ENCODE data around the gene NAV3. TPM values are rescaled to one million over a fixed set of nuclear protein-coding genes. Genes with fewer than 3 reads are reported as not detected.

The NAV3 gene
- total and polyA plus RNA-seq, 11 donors: 1.1 to 18.0 (median 5.8) TPM

- Histone ChIP-seq H3K4me1 (peaks cover 0 to 5% (median 0%) of the 10 kb centered on the region in 12 donors), H3K27me3 (no peaks in the 10 kb centered on the region), H3K4me3 (no peak overlapping the region), H3K36me3 (no peaks in the 10 kb centered on the region), H3K27ac (no peak overlapping the region), H3K9me3 (no peaks in the 10 kb centered on the region)
- WGBS, 4 donors: 85 to 100% (median 93%) methylated on average over 1 of the region's 1 CpG
- ATAC-seq: no peak
- intact Hi-C loops (cut with DNase I): no loop called here
- TF ChIP-seq POLR2A (IDR thresholded peaks at IDR 0.05) (no peak), CTCF (IDR thresholded peaks at IDR 0.05) (no peak)
- no peak for DNase-seq
Observed at GRCh38 chr12:77814386-77814785, 16.3 kb upstream of the NAV3 start.

GRCh38 chr12:77816196-77816595 lies 14.5 kb upstream of the NAV3 start:
- no peak overlapping the region for H3K27ac ChIP-seq
- intact Hi-C loops (cut with DNase I): no loop called here
- no peak for DNase-seq
- H3K4me1 ChIP-seq: peaks cover 0 to 5% (median 0%) of the 10 kb centered on the region in 12 donors
- H3K36me3 ChIP-seq: no peaks in the 10 kb centered on the region
- H3K4me3 ChIP-seq: no peak overlapping the region
- TF ChIP-seq CTCF (IDR thresholded peaks at IDR 0.05): no peak
- no peak for TF ChIP-seq POLR2A (IDR thresholded peaks at IDR 0.05)
- no peaks in the 10 kb centered on the region for H3K9me3 ChIP-seq
- no peaks in the 10 kb centered on the region for H3K27me3 ChIP-seq
- no peak for ATAC-seq

- H3K9me3 ChIP-seq: no peaks in the 10 kb centered on the region
- no peaks in the 10 kb centered on the region for H3K27me3 ChIP-seq
- no peaks in the 10 kb centered on the region for H3K36me3 ChIP-seq
- no peak for ATAC-seq
- 44 to 51% (median 48%) methylated on average over 2 of the region's 2 CpGs for WGBS, 4 donors
- peaks cover 0 to 6% (median 0%) of the 10 kb centered on the region in 12 donors for H3K4me1 ChIP-seq
- H3K27ac ChIP-seq: no peak overlapping the region
- H3K4me3 ChIP-seq: no peak overlapping the region
- no peak for DNase-seq
- intact Hi-C loops (cut with DNase I): no loop called here
- no peak for TF ChIP-seq CTCF (IDR thresholded peaks at IDR 0.05)
- TF ChIP-seq POLR2A (IDR thresholded peaks at IDR 0.05): no peak
Observed at GRCh38 chr12:77817276-77817675, 13.4 kb upstream of the NAV3 start.

- Histone ChIP-seq H3K4me3 (no peak overlapping the region), H3K27me3 (no peaks in the 10 kb centered on the region), H3K36me3 (no peaks in the 10 kb centered on the region), H3K9me3 (no peaks in the 10 kb centered on the region), H3K27ac (no peak overlapping the region), H3K4me1 (peaks cover 0 to 10% (median 0%) of the 10 kb centered on the region in 12 donors)
- ATAC-seq (no peak), DNase-seq (no peak)
- intact Hi-C loops (cut with DNase I): no loop called here
- TF ChIP-seq POLR2A (IDR thresholded peaks at IDR 0.05) (no peak), CTCF (IDR thresholded peaks at IDR 0.05) (no peak)
- WGBS, 4 donors: 92 to 94% (median 93%) methylated on average over 4 of the region's 4 CpGs
Observed at GRCh38 chr12:77818351-77818750, 12.3 kb upstream of the NAV3 start.
